Measurements from ENCODE around the gene CITED2. TPM values are rescaled to one million over a fixed set of nuclear protein-coding genes. Genes with fewer than 3 reads are reported as not detected.

The CITED2 gene
- total RNA-seq, 1 experiment from 2014 or later, result 54.2 TPM

- Histone ChIP-seq H4K20me1 (ENCODE audit: low read length) (peaks cover 11% of the 10 kb centered on the region), H3K27me3 (ENCODE audit: low read length) (no peaks in the 10 kb centered on the region), H3K27ac (ENCODE audit: low read length) (no peak overlapping the region), H2AFZ (ENCODE audit: low read length) (peak overlapping the region; percentile 99; the same call in 1 of the 2 replicates), H3K79me2 (ENCODE audit: low read length) (peaks cover 27% of the 10 kb centered on the region), H3K36me3 (ENCODE audit: low read depth, low read length) (peaks cover 7% of the 10 kb centered on the region; the same call in 1 of the 2 replicates), H3F3A (ENCODE audit: low read length, unreplicated experiment) (no peaks in the 10 kb centered on the region), H3K4me2 (ENCODE audit: low read length) (peak overlapping the region; percentile 95), H3K4me3 (ENCODE audit: low read length) (peak overlapping the region; percentile 91), H3K4me1 (ENCODE audit: insufficient read depth, low read length) (peaks cover 29% of the 10 kb centered on the region), H3K9me3 (ENCODE audit: low read length) (no peaks in the 10 kb centered on the region), H3K9ac (ENCODE audit: low read length) (no peak overlapping the region), H3K9me2 (replicated peaks; ENCODE audit: low read length) (no peaks in the 10 kb centered on the region)
- no peak for TF ChIP-seq EZH2phosphoT487 (IDR thresholded peaks at IDR 0.05; ENCODE audit: borderline replicate concordance, low read length)
- TF ChIP-seq CTCF (conservative IDR thresholded peaks at IDR 0.05; ENCODE audit: low read depth, low read length), result no peak
- no peak for TF ChIP-seq EZH2 (IDR thresholded peaks at IDR 0.05; ENCODE audit: low read length, unreplicated experiment)
- peak; percentile 53 for DNase-seq
- POLR2A ChIA-PET (ENCODE audit: unreplicated experiment), result no interaction called here
- CTCF ChIA-PET, result interaction anchor here (0.6 kb wide), 1 partner anchor 389 kb away, joined by 3 read pairs; no protein-coding TSS in a partner anchor
- no TSS peak for BruUV-seq (replicated peaks)
- intact Hi-C loops (cut with micrococcal nuclease), result loop anchor here (5.0 to 10.0 kb wide), 6 partner anchors 188 to 1468 kb away; no protein-coding TSS in a partner anchor
- no peak for ATAC-seq
Observed at GRCh38 chr6:139376604-139377218, 2.3 kb upstream of the CITED2 start.

- Histone ChIP-seq H3K4me1 (ENCODE audit: insufficient read depth, low read length) (peaks cover 35% of the 10 kb centered on the region), H2AFZ (ENCODE audit: low read length) (peak overlapping the region; percentile 99), H3K9me2 (replicated peaks; ENCODE audit: low read length) (no peaks in the 10 kb centered on the region), H3K9ac (ENCODE audit: low read length) (peak overlapping the region; percentile 90), H3F3A (ENCODE audit: low read length, unreplicated experiment) (no peaks in the 10 kb centered on the region), H3K36me3 (ENCODE audit: low read depth, low read length) (peaks cover 7% of the 10 kb centered on the region; the same call in 1 of the 2 replicates), H3K79me2 (ENCODE audit: low read length) (peaks cover 34% of the 10 kb centered on the region), H3K4me3 (ENCODE audit: low read length) (peak overlapping the region; percentile 91), H3K9me3 (ENCODE audit: low read length) (no peaks in the 10 kb centered on the region), H4K20me1 (ENCODE audit: low read length) (peaks cover 18% of the 10 kb centered on the region), H3K4me2 (ENCODE audit: low read length) (peak overlapping the region; percentile 95), H3K27me3 (ENCODE audit: low read length) (no peaks in the 10 kb centered on the region), H3K27ac (ENCODE audit: low read length) (peak overlapping the region; percentile 83)
- CTCF ChIA-PET, result interaction anchor here (0.6 to 0.7 kb wide), 2 partner anchors 161 to 390 kb away, joined by 3 to 4 read pairs; no protein-coding TSS in a partner anchor
- BruUV-seq (replicated peaks), result no TSS peak
- DNase-seq, result peak; percentile 12
- no peak for ATAC-seq
- intact Hi-C loops (cut with micrococcal nuclease), result loop anchor here (5.0 to 10.0 kb wide), 6 partner anchors 189 to 1469 kb away; no protein-coding TSS in a partner anchor
- TF ChIP-seq CTCF (conservative IDR thresholded peaks at IDR 0.05; ENCODE audit: low read depth, low read length), result no peak
- TF ChIP-seq EZH2 (IDR thresholded peaks at IDR 0.05; ENCODE audit: low read length, unreplicated experiment), result no peak
- TF ChIP-seq EZH2phosphoT487 (IDR thresholded peaks at IDR 0.05; ENCODE audit: borderline replicate concordance, low read length), result no peak
- POLR2A ChIA-PET (ENCODE audit: unreplicated experiment), result interaction anchor here (0.7 kb wide), 1 partner anchor 379 kb away, joined by 3 read pairs; no protein-coding TSS in a partner anchor
Observed at GRCh38 chr6:139376017-139376330, 1.5 kb upstream of the CITED2 start.

Measured in PC-3 (cell line).